Hepatocyte (in vitro differentiated cells): ENCODE data around the gene SERINC5. TPM values are rescaled to one million over a fixed set of nuclear protein-coding genes. Genes with fewer than 3 reads are reported as not detected.

ENCODE experiments used
- DNase-seq: peaks from one replicate; pipeline ENCODE4 v3.0.0-alpha.2; 2016; ENCODE audit warnings: low spot score
- H2AFZ ChIP-seq: fragments of 200-600 bp; sonication (generic); 2 replicates; pipeline ENCODE4 v1.6.0; 2016; ENCODE audit warnings: antibody characterized with exemption, mild to moderate bottlenecking
- H3K27ac ChIP-seq: fragments of 200-600 bp; sonication (generic); 2 replicates; pipeline ENCODE4 v1.5.1; 2016; ENCODE audit warnings: mild to moderate bottlenecking
- H3K27me3 ChIP-seq: fragments of 200-600 bp; sonication (generic); 2 replicates; pipeline ENCODE4 v1.6.1; 2016
- H3K36me3 ChIP-seq: fragments of 200-600 bp; sonication (generic); replicated peaks from 2 replicates; pipeline ENCODE4 v1.5.1; 2016; ENCODE audit warnings: low read depth; ENCODE audit not compliant: insufficient read depth
- H3K4me1 ChIP-seq: fragments of 200-600 bp; sonication (generic); 2 replicates; pipeline ENCODE4 v1.5.1; 2016; ENCODE audit warnings: mild to moderate bottlenecking, moderate library complexity; ENCODE audit not compliant: insufficient read depth
- H3K4me2 ChIP-seq: fragments of 200-600 bp; sonication (generic); 2 replicates; pipeline ENCODE4 v1.6.0; 2016
- H3K4me3 ChIP-seq: fragments of 200-600 bp; sonication (generic); 2 replicates; pipeline ENCODE4 v1.5.1; 2016; ENCODE audit warnings: mild to moderate bottlenecking
- H3K79me2 ChIP-seq: fragments of 200-600 bp; sonication (generic); 2 replicates; pipeline ENCODE4 v1.6.0; 2017; ENCODE audit warnings: mild to moderate bottlenecking
- H3K9me2 ChIP-seq: fragments of 200-600 bp; sonication (generic); replicated peaks from 2 replicates; pipeline ENCODE4 v1.6.0; 2017; ENCODE audit warnings: mild to moderate bottlenecking; ENCODE audit not compliant: insufficient read depth
- H3K9me3 ChIP-seq: fragments of 200-600 bp; sonication (generic); 2 replicates; pipeline ENCODE4 v1.5.1; 2016; ENCODE audit warnings: low read depth, mild to moderate bottlenecking
- H4K20me1 ChIP-seq: fragments of 200-600 bp; sonication (generic); 2 replicates; pipeline ENCODE4 v1.6.0; 2016; ENCODE audit warnings: mild to moderate bottlenecking; ENCODE audit not compliant: insufficient read depth, poor library complexity, severe bottlenecking
- CTCF ChIP-seq: fragments of 200-600 bp; sonication (generic); IDR thresholded peaks from 2 replicates; pipeline ENCODE4 v1.5.1; 2016; ENCODE audit warnings: antibody characterized with exemption, mild to moderate bottlenecking; ENCODE audit not compliant: poor library complexity
- EZH2 ChIP-seq: fragments of 200-600 bp; sonication (generic); IDR thresholded peaks from 2 replicates; pipeline ENCODE4 v1.6.1; 2016; ENCODE audit warnings: antibody characterized with exemption, mild to moderate bottlenecking, borderline replicate concordance
- EZH2phosphoT487 ChIP-seq: fragments of 200-600 bp; sonication (generic); IDR thresholded peaks from one replicate; pipeline ENCODE4 v1.6.1; 2018; ENCODE audit warnings: antibody characterized with exemption, mild to moderate bottlenecking, low read depth, moderate library complexity; ENCODE audit not compliant: unreplicated experiment, severe bottlenecking
- WGBS: methylation state at CpG from one replicate; pipeline ENCODE4 v1.1.6; 2016; ENCODE audit warnings: low lambda C conversion rate; ENCODE audit errors: missing lambda C conversion rate; 5-methylcytosine and 5-hydroxymethylcytosine counted together
- polyA plus RNA-seq: library from polyadenylated mRNA; unstranded; fragments of >200 nt; fragmentation: Nextera tagmentation; extraction: Ambion mirVana; gene quantifications from 2 replicates; pipeline ENCODE4 v1.2.1, GENCODE V29; 2016
- total RNA-seq: library from RNA; depleted of rRNA; stranded (reverse); fragments of >200 nt; gene quantifications from 2 replicates; pipeline ENCODE4 v1.2.3, GENCODE V29; 2014

SERINC5 gene
- total and polyA plus RNA-seq, 2 experiments from 2014 or later = 19.3 to 70.2 TPM

DNA sequence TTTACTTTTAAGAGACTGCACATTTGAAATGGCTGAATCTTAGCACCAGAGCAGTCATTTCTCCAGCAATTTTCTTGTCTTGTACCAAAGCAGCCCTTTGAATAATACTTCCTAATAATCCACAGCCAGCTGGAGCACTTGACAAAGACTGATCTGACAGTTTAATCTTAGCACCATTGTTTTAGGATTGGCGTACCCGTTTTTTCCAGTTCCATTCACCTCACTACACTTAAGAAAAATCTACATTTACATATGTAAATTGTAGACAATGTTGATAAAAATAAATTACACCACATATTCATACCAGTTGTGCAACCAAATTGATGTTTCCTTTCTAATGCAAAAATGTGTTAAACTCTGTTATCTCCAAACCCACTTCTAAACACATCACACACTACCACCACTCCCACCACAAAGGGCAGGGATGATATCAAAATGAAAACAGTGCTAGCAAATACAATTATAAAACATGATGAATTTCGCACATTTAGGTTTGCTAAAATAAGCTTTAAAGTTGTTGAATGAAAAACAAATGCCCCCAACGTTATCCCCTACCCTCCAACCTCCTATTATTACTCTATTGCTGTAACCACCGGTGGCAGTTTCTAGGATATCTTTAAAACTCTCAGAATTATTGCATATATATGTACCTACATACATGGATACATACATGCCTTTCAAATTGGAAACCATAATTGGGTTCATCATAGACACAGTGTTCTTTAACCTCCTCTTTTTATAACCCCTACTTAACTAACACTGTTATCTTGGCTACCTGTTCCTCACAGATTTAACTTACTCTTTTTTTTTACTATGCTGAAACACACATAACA, 21.5 kb downstream of the SERINC5 start:
- no peak for DNase-seq
- Histone ChIP-seq H3K27me3 (no peaks in the 10 kb centered on the region), H3K4me3 (no peak overlapping the region), H3K27ac (no peak overlapping the region), H2AFZ (no peak overlapping the region), H3K4me1 (peaks cover 15% of the 10 kb centered on the region), H3K36me3 (no peaks in the 10 kb centered on the region), H3K4me2 (no peak overlapping the region), H3K79me2 (peaks cover 93% of the 10 kb centered on the region), H4K20me1 (peaks cover 10% of the 10 kb centered on the region), H3K9me3 (no peaks in the 10 kb centered on the region), H3K9me2 (no peaks in the 10 kb centered on the region)
- 72% methylated on average over 5 of the region's 5 CpGs for WGBS
- TF ChIP-seq EZH2phosphoT487 = no peak
- no peak for TF ChIP-seq EZH2
- TF ChIP-seq CTCF = no peak

- Histone ChIP-seq H2AFZ (no peak overlapping the region), H3K27ac (no peak overlapping the region), H3K4me1 (peaks cover 18% of the 10 kb centered on the region), H3K4me2 (no peak overlapping the region), H3K27me3 (no peaks in the 10 kb centered on the region), H3K9me2 (no peaks in the 10 kb centered on the region), H3K36me3 (no peaks in the 10 kb centered on the region), H4K20me1 (peaks cover 7% of the 10 kb centered on the region), H3K4me3 (no peak overlapping the region), H3K79me2 (peaks cover 87% of the 10 kb centered on the region), H3K9me3 (no peaks in the 10 kb centered on the region)
- TF ChIP-seq CTCF = no peak
- TF ChIP-seq EZH2phosphoT487 = no peak
- TF ChIP-seq EZH2 = no peak
- WGBS = 100% methylated on average over 1 of the region's 1 CpG
- DNase-seq = no peak
Observed at GRCh38 chr5:80231693-80232092, 24.2 kb downstream of the SERINC5 start.

- no peak for DNase-seq
- Histone ChIP-seq H4K20me1 (peaks cover 7% of the 10 kb centered on the region), H3K27me3 (no peaks in the 10 kb centered on the region), H3K36me3 (no peaks in the 10 kb centered on the region), H3K27ac (peak overlapping the region; percentile 6), H3K4me3 (no peak overlapping the region), H3K9me2 (no peaks in the 10 kb centered on the region), H3K4me2 (no peak overlapping the region), H3K9me3 (no peaks in the 10 kb centered on the region), H3K79me2 (peaks cover 87% of the 10 kb centered on the region), H2AFZ (no peak overlapping the region), H3K4me1 (peaks cover 18% of the 10 kb centered on the region)
- WGBS = 79% methylated on average over 3 of the region's 3 CpGs
- TF ChIP-seq CTCF = no peak
- no peak for TF ChIP-seq EZH2
- TF ChIP-seq EZH2phosphoT487 = no peak
Observed at GRCh38 chr5:80231243-80231642, 24.6 kb downstream of the SERINC5 start.
